ENCODE measurements around the gene SP110.
"Not testable (repeated sequence)": the region's sequence is repeated elsewhere in the genome, so short reads cannot be mapped to it uniquely, and the experiment has no call there.

SP110 gene

DNA sequence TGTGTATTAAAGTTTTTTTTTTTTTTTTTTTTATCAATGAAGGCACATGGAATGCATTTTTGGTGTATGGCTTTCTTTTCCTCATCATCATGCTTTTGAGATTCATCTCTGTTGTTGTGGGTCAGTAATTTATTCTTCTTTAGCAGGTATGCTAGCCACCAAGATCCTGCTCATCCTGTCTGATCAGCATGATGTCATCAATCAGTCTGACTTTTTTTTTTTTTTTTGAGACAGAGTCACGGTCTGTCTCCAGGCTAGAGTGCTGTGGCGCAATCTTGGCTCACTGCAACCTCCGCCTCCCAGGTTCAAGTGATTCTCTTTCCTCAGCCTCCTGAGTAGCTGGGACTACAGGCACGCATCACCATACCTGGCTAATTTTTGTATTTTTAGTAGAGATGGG lies 3.0 kb upstream of the SP110 start:
- DNase-seq: not testable (repeated sequence)

DNA sequence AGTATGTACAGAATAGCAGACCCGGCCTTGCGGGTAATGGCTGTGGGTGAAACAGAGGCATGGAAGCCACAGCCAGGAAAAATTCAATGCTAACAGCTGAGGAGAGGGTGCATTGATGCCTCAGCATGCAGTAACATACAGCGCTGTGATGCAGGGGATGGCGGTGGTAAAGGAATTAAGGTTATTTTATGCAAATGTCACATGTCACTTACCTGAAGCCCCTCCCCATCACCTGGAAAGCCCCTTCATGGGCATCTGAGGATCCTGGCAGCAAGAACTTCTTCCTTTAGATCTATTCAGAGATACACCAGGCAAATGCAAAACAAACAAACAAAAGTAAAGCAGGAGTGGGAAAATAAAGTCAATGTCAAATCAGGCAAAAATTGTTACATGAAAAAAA lies 1.7 kb upstream of the SP110 start:
- DNase-seq: no peak

DNA sequence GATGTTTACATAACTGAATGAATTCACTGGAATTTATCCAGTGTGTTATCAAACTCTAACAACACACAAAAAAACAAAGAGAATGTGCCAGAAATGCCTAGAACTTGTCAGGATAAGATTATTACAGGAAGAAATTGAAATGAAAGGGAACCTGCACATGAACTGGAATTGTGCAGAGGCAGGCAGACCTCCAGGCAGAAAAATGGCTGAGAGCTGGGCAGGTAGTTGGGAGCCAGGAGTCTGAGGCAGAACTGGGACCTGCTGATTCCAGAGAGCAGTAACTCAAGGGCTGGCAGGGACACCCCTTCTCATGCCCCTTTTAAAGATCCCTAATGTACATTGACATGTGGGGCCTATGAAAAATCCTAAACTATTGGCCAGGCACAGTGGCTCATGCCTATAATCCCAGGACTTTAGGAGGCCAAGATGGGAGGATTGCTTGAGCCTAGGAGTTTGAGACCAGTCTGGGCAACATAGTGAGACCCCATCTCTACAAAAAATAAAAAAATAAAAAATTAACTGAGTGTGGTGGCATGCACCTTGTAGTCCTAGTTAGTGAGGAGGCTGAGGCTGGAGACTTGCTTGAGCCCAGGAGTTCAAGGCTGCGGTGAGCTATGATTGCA lies 674 bp upstream of the SP110 start:
- no peak for DNase-seq

DNA sequence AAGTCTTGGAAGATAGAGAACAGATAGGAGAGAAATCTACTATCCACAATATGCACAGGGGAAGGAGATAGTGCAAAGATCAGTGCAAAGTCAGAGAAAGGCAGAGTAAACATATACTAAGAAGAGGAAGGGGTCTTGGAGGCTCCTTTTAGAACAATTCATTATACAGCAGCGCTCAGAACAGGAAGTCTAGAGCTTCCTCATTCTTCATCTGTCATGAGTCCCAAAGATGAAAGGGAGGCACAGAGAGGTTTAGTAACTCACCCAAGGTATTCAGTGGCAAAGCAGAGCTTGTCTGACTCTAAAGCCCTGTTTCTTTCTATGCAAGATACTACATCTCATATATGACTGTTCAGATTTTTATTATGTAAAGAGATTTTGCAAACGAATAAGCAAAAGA lies 1.4 kb downstream of the SP110 start:
- no peak for DNase-seq

DNA sequence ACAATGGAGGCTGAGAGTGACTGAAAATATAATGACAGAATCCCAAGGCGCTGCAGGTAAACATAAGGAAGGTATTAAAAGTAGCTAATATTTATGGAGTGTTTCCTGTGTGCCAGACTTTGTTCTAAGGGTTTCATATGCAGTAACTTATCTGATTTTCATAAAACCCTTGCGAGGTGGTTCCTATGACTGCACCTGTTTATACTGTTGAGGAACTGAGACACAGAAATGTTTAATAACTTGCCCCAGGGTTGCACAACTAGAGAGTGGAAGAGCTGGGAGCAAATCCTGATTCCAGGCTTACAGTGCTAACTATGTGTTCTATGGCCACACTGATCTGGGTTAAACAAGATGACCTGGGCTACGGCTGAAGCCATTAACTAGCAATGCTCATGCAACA lies 2.4 kb downstream of the SP110 start:
- no peak for DNase-seq

DNA sequence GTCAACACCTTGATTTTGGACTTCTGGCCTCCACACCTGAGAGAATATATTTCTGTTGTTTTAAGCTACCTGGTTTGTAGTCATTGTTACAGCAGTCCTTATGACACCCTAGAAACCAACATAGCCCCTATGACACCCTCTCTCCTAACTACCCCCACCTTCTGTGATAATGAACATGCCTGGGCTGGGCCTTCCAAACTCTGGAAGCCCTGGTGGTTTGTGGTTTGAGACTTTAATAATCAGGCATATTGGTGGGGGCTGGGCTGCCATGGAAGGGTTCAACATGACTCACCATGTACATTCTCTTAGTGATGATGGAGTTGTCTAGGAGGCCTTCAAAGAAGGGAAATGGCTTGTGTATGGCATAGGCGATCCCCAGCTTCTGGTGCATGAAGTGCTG lies 3.3 kb downstream of the SP110 start:
- DNase-seq: no peak

DNA sequence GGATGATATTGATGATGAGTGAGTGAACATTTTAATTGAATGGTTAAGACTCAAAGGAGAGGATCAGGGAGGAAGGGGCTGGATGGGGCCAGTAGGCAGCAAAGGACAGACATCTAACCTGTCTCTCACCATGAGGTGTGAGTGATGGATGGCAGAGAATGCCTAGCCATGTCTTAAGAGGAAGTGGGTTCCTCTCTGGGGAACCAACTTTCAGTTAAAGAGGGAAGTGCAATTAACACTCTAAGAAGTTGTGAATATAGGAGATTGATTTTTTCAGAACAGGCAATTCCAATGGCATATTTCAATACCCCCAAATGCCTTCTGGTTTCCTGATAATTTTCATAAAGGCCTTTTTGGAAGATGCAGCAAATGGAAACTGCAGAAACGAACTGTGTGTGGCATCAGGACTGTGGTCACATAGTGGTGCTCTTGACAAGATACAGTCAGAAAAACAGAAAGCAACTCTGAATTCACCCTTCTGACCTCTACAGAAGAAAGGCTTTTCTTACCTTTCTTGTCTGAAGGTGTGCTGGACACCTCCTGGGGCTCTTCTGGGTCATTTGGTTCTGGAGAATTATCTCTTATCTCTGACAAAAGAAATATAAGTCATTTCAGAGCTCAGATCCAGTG lies 10.2 kb downstream of the SP110 start:
- DNase-seq: no peak

DNA sequence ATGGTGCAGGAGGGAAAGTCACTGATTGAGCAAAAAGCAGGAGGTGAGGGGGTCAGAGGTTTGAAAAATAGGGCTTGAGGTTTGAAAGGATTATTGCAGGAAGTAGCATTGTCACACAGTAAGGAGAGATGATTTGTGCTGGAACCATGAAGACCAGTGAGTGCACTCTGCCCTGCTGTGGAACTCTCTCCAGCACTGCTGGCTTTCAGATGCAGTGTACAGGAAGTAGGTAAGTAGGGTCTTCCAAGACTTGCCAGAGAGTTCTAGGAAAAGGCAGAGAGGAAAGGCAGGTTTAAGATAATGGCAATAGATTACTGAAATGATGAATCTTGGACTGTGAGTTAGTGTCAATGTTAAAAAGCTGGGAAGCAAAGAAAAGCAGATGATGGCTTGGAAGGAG lies 11.2 kb downstream of the SP110 start:
- DNase-seq: no peak

DNA sequence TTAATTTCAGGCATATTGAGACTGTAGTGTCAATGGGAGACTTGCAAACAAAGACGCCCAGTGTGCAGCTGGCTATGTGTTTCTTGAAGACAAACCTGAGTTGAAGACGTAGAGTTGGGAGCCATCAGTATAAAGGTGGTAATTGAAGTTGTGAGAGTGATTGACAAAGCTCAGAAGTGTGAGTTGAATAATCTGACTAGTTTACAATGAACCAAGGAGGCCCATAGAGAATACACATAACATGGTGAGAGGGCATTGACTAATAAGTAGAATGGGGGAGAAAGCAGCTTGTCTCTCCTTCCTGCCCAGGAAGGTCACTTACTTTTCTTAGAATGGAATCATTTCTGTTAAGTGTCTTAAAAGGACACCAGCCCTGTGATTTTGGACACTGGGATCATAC lies 14.1 kb downstream of the SP110 start:
- DNase-seq: no peak

DNA sequence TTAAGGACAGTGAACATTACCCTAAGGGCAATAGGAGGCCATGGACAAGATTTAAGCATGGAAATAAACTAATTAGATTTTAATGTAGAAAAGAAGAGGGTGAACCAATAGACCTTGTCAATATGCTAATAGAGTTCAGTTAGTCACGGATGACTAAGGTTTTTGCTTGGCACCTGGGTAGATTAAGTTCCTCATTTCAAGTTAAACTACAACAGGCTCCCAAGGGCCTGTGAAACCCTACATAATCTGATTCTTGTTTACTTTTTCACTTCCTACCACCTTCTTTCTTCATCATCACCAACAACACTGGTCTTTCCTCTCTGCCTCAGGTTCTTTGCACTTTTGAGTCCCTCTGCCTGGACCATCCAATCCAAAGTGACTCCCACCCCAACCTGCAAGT lies 14.8 kb downstream of the SP110 start:
- DNase-seq: no peak

DNA sequence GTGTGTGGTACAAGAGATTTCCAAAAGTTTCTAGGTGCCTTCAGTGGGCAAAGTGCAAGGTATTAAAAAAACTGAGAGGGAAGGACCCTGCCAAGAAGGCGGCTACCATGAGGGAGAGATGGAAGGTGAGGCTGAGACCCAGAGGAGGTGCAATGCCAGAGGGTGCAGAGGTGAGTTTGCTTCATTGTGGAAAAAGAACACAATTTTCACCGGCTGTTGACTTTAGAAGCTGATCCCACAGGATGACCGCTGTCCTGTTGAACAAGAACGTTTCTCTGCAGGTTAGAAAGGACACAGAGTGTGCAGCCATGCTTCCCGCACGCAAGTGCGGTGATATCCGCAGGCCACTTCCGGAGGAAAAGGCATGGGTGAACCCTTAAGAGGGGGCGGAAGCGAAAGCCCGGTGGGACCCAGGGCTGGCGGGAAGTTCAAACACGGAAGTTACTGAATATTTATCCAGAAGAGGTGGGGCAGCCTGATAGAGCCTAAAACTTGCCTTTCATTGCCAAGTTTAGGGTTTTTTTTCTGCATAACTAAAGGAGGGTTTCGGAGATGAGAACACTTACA lies 16.6 kb downstream of the SP110 start:
- DNase-seq: no peak

DNA sequence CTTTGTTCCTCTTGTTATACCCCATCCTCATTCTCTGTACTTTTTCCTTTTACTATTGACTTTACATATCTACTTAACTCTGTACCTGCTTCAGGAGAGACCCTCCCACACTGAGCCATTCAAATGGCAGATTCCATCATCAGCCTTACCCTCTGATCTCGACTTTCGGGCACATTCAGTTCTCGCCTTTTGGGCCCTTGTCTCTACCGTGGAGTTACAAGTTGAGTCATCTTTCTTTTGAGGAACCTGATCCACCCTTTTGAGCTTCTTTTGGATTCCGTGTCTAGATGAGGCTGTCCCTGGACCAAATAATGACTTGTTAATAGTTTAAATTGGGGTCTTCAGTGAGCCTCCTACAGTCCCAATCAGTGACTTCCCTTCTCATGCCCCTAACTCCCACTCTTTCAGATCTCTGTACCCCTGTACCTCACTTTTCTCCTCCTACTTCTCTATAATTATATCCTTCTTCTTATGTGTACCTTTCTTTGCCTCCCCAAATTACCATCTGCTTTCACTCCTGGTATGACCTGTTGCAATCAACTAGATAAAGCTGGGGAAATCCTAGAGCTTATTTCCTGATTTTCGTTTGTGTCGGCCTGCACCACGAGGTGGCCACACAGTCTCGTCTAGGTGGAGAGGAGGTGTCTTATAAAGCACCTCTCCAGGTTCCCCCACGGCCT lies 17.2 kb downstream of the SP110 start:
- no peak for DNase-seq

DNA sequence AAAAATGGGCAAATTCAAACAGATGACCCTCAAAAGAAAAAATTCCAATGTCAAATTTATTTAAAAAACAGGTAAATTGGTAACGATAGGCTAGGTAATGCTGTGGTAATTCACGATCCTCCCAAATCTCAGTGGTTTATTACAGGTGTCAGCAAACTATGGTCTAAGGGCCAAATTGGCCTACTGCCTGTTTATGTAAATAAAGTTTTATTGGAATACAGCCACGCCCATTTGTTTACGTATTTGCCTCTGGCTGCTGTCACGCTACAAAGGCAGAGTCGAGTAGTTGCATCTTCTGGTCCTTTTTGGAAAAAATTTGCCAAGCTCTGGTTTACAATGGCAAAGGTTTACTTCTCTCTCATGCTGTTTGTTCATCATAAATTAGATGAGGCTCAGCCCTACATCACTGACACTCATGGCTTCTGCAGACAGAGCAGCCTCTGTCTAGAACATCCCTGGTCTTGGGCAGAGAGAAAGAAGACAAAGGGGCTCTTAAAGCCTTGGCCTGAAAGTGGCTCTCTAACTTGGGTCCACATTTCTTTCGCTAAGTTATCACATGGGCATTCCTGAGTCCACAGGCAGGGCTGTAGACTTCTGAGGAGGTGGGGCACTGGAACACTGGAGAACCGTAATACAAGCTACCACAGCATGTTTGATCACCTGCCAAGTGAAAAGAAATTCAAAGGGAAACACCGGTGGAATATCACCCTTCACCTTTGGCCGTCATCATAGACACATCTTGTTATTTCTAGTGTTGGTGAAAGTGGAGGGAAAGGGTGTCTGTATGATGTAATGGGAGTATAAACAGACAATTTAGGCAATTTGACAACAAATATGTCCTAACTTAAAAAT lies 34.8 kb downstream of the SP110 start:
- no peak for DNase-seq

DNA sequence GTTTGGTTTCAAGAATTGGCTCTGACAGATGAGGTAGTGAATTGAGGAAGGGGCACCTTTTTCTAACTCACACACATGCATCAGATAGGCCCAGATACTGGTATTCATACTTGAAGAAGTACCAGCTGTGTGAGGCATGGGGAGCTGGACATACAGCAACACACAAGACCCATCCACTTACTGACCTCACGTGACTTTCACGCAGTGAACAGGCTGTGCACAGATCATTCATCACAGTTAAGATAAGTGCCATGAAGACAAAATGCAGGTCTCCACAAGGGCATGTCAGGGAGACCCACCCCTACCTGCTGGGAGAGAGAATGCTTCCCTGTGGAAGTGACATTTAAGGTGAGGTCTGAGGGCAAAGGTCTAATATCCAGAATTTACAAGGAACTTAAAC lies 38.6 kb downstream of the SP110 start:
- no peak for DNase-seq

DNA sequence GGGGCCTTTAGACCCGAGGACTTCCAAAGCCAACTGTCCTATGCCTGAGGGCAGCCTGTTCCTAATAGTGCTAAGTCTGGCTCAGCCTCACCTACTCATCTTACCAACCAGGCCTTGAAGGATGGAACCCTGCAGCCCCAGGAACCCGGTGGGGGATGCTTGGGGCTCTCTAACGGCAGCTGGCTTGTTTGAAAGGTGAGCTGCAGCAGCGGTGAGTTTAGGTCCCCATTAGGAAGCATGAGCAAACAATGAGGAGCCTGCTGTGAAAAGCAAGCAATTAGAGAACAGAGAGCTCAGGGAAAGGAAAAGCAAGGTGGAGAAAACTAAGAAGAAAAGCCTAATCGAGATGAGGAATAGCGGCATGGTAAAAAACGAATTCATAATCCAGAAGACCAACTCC lies 39.9 kb downstream of the SP110 start:
- DNase-seq: no peak

DNA sequence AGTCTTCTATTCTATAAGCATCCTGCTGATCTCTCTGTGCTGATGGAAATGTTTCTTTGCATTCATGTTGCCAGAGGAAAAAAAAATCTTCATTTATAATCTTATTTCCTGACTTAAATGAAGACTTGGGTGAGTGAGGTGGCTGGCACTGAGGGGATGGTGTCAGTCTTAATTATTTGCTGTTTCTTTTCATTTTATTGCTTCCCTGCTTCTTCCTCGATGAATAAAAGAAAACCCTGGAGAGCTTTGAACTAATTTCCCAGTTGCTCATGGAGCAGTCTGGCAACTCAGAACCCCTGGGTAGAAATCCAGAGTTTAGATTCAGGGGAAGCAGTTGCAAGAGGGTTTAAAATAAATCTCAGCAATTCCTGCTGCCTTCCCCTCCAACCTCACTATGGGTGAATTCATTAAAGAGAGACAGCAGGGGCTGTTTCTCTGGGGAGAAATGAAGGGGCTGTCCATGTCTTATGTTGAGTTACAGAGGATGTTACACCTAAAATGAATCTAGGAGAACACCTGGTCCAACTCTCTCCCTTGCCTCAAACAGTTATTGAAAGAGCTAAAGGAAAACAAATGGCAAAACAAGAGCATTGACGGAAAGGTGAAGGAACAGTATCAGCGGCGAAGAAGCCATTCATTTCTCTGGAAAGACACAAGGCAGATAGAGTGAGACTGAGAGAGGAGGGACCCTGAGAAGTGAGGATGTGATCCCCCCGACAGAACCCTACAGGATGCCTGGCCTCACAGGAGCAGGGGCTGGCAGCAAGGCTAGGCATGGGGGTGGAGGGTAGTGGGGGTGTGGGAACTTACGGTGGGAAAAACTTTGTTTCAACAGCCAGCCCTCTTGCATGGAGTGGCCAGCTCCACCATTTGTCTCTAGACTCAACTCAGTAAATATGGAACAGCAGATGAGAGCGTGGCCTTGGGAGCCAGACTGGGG lies 41.0 kb downstream of the SP110 start:
- DNase-seq: no peak

DNA sequence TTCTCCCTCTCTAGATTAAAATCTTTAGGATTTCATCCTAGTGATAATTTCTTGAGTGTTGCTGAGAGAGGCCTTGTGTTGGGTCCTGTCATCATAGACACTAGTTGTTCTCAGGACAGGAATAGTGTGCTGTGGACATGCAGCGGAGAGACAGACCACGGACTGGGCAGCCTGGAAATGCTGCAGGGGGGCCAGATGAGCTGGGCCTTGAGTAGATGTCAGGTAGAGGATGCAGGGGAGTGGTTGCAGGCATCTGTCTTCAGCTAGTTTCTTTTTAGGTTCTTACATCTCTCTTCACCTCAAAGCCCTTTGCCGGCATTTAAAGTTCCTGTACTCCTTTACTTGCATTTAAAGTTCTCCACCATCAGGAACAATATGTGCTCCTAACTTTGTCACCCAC lies 42.8 kb downstream of the SP110 start:
- DNase-seq: no peak

DNA sequence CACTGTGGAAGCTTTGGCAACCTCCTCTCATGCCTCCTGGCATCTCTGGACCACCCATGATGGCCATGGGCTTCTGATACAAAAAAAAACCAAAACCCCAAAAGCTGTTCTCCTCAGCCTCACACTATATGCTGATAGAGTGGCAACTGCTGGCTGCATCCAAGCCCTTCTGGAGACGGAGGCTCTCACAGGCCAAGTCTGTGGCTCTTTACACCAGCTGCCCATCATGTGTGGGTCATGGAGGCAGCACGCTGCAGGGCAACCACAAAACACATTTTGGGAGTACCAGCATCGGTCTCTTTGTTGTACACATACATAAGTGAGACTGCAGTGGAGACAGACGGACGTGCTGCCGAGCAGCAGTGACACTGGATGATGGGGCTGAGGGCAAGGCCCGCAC lies 45.3 kb downstream of the SP110 start:
- DNase-seq: no peak

DNA sequence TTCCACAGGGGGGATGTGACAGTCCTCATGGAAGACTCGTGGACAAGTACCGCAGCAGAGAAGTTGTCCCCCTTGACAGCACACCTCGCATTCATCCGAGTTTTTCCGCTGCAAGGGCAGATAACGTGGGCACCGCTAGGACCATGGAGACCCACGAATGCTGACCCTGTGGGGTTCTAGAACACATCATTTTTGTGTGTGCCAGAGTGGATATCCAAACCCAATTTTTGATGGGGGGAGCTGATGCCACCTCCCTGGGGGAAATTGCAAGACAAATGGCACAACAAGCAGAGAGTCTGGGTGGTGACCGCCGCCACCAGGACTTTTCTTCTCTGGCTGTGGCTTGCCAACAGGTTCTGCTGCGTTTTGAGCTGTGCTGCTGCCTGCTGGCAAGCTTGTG lies 46.9 kb downstream of the SP110 start:
- DNase-seq: no peak

DNA sequence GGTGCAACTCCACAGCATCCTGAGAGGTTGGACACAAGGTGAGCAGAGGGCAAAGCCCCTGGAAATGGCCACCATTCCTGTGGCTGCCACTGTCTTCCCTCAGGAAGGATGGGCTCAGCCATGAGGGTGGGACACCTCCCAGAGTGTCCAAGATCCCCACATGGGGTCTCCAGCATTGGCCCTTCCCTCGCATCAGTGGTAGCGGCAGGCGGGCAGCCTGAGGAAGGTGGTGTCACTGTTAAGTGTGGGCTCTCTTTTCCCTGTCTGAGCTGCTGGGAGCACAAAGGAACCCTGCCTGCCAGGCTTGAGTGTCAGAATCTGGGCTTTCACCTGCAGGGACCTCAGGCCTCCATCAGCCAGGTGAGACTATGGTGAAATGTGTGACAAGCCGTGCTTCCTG lies 47.6 kb downstream of the SP110 start:
- no peak for DNase-seq

DNA sequence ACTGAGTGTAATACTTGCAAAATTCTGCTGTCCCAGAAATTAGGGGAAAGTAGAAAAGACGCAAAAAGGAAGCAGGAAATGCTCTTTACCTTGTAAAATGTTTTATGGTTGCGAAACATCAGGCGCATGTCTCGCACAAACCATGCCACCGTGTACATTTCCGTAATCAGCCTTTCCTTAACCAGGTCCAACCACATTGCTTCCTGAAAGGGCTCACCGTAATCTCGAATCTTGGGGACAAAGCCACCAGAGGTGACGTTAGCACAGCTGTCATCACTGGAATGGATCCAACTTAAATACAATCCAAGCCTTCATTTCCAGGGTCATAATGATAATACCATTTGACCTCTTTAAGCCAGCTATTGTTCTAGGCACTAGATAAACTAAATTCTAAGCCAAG lies 49.3 kb downstream of the SP110 start:
- DNase-seq: no peak

DNA sequence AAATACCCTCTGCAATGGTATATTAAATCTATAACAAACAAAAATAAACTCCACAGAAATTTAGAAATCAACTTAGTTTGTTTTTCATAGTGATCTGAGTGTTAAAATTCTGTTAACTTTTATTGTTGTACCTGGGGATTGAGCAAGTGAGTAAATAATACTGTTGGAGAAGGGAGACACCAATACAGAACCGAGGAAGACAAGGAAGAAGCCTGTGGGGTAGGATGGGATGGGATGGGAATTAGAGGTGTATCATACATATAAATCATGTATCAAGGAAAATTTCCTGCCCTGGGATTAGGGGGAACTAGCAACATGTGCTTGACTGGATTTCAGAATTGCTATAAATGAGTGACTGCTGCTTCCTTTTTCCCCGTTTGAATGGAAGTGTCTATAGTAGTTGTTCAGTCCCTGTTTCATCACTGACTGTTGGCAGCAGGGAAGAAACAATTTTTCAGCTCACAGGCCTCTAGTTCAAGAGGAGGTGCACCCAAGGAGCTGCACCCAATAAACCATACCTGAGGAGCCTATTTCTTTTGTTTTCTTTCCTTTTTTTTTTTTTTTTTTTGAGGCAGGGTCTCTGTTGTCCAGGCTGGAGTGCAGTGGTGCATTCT lies 53.1 kb downstream of the SP110 start:
- DNase-seq: no peak
